ENCODE measurements around the gene BCL6.

- no peak for TF ChIP-seq CTCF (conservative IDR thresholded peaks at IDR 0.05; ENCODE audit: low read length)
- TF ChIP-seq EZH2phosphoT487 (IDR thresholded peaks at IDR 0.05; ENCODE audit: borderline replicate concordance): no peak
Measured at GRCh38 chr3:187792521-187792920, 47.3 kb upstream of the BCL6 start.
